Stimulated activated CD8-positive, alpha-beta memory T cell treated with anti-CD3 and anti-CD28 coated beads, Interleukin-7, amount 100 ng/mL, for 1 hour (primary cell): Measurements from ENCODE around the gene CCNL2.
A peak's percentile ranks its signal among the peaks of the same experiment; 100 is the strongest.

ENCODE experiments used
- DNase-seq, 2 donors: peaks; one replicate each; pipeline ENCODE4 v3.0.0-alpha.2; 2020; ENCODE audit warnings: low read depth in 2 of 2

Gene CCNL2

DNA sequence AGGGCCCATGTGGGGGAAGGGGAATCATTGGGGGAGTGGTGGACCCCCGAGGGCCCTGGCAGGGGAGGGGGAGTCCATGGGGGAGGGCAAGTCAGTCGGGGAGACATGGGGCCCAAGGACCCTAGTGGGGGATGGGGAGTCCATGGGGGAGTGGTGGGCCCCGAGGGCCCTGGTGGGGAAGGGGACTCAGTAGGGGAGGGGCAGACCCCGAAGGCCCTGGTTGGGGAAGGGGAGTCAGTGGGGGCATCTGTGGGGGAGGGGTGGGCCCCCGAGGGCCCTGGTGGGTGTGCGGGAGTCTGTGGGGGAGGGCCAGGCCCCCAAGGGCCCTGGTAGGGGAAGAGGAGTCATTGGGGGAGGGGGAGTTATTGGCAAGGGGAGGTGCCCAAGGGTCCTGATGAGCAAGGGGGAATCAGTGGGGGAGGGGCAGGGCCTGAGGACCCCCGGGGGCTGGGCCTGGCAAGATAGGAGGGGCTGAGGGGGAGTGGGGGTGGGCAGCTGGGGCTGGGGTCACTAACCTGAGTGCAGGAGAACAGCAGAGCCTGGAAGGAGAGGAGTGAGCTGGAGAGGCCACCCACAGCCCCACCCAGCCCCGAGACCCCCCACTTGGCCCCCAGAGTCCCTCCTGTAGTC is 42.9 kb downstream of the CCNL2 start:
- DNase-seq = no peak

DNA sequence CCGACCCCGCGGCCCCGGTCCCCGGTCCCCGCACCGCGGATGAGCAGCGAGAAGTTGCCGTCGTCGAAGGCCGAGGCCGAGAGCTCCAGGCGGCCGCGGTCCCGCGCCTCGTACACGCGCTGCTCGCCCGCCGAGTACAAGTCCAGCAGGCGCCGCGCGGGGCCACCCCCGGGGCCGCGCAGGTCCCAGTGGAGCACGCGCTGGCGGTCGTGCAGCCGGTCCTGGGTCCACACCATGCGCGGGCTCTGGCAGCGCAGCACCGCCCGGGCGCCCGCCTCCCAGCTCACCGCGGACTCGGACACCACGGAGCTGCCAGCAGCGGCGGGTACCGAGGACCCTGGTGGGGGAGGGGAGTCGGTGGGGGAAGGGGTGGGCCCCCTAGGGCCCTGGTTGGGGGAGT is 43.7 kb downstream of the CCNL2 start:
- no peak for DNase-seq

DNA sequence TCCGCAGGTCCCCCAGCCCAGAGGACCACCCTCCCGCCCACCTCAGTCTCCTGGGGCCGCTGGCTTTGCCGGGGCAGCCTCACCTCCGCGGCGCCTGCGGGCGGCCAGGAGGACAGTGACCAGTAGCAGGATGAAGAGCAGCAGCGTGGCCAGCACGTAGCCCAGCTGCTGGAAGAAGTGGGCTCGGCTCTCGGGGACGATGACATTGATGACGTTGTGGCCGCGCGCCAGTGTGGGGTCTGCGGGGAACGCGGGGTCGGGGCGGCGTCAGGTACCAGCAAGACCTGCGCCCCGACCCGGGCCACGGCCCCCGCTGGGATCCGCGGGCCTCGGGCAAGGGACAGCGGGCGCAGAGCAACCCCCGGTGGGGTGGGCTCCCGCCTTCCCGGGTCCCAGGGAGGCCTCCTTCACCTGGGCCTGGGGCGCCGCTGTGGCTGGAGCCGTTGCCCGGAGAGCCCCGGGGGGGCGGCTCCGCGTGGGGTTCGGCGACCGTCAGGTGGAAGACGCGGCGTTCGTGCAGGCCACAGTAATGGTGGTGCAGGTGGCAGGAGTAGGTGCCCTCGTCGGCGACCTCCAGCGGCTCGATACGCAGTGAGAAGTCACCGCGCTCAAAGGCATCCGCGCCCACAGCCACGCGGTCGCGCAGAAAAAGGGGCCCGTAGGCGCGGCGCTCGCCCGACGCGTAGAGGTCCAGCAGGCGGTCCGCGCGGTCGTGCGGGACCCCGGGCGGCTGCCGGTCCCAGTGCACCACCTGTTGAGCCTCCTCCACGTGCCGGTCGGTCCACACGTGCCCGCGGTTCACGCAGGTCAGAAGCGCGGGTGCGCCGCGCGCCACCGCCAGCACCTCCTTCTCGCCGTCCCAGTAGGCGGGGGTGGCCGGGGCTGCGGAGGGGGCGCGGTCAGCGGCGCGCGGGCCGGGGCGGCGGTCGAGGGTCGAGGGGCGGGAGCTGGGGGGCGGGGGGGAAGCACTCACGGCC is 44.6 kb downstream of the CCNL2 start:
- no peak for DNase-seq

DNA sequence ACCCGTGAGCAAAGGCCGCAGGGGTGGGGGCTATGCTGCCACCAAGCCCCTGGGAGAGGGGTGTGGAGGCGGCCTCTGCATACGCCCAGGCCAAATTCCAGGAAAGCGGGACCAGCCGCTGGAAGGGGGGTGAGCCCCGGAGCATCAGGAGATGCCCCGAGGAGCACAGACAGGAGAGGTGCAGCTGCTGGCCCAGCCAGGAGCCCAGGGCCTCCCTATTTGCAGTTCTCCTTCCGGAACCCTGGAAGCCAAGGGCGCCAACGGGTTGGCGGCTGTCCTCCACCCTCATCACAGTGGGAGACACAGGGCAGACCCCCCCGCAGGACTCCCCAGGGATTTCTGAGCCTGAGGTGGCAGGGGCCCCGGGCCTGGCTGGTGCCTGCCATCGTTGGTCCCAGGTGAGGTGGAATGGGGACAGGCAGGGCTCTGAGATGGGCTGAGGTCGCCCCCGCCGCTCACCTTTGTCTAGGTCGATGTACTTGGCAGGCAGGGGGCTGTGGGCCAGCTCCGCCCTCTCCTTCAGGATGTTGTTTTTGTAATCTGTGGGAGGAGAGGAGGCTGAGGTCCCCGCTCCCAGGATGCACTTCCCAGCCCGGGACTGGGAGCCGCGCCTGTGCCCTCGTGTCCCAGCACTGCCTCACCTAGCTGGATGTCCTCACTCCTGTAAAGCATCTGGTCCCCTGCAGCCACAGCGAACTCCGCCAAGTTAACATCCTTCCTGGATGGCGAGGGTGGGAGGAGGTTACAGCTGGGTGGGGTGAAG is 45.6 kb downstream of the CCNL2 start:
- DNase-seq = no peak

DNA sequence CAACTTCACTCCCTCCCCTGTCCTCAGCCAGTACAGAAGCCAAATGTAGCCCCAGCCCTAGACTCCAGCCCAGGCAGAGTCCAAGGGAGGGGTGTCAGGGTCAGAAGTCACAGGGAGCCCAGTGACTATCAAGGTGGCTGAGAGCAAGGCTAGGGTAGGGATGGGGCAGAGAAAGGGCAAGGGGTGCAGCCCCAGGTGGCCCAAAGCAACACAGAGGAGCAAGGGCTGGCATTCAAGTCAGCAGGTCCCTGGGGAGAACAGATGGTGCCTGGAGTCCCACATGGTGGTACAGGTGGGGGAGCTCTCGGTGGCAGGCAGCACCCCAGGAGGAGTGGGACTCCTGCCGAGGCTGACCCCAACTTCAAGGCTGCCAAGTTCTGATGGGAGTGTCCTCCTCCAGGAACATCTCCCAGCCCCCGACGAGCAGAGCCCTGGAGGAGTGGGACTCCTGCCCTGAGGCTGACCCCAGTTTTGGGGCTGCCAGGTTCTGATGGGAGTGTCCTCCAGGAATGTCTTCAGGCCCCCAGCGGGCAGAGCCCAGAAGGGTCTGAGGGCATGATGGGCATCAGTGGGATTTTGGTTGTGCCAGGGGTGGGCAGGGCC is 46.2 kb downstream of the CCNL2 start:
- no peak for DNase-seq

DNA sequence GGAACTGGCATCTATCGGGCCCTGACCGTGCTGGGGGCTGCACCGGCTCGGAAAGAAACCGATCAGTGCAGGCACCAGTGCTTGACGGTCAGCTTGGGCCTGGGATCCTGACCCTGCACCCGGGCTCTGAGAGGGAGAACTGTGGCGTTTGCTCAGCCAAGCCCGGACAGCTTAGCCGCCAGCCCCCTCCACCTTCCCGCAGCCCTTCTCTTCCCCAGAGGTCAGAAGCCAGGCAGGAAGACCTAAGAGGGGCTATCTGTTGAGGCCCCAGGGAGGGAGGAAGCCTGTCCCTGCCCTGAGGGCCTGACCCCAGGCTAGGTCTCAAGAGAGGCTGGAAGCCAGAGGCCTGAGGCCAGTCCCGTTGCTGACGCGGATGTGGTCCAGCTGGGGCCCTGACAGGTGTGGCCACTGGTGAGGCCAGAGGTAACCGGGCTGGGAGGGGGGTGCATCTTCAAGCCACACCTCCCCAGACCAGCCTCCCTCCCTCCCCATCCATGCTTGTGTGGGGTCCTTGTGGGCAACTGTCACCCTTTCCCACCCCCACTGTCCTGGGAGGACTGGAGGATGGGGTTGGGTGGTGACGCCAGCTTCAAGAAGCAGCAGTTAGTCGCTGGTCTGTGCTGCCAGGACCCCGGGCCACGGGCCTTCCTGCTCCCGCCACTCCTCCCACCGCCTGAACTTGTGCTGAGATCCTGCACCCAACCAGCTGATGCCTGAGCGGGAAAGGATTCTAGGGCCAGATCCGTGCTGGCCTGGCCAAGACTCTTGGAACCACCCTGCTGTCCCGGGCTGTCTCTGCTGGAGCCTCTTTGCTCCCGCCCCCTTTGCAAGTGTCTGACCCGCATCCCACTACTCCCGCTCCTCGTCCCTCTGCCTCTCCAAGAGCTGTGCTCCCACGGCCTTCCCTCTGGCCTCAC is 47.4 kb downstream of the CCNL2 start:
- no peak for DNase-seq

DNA sequence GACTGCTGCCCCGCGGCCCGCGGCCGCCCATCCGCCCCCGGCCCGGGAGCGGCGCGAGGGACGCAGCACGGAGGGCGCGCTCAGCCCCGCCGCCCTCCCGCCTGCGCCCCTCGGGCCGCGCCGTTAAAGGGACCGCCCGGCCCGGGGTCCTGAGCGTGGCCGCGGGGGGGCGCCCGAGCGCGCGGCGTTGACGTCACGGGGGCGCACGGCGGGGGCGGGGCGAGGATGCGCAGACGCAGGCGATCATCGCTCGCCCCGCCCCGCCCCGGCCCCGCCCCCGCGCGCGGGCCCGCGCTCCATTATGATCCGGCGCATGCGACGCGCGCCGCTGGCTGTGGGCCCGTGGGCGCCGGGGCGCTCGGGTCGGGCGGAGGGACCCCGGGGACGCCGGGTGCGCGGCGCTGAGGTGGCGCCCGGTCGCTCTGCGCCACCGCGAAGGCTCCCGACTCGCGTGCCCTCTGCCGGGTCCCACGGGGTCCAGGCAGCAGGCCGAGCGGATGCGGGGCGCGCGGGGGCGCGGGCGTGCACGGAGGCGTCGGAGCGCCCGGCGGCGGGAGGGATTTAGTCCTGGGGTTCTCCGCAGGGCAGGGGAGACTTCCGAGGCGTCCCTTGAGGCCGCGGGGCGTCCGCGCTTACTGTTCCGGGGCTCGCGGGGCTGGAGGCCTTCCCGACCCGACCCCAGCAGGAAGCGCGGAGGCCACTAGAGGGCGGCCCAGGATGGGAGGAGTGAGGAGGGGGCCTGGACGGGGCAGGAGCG is 49.7 kb downstream of the CCNL2 start, which contains the start of gene DVL1:
TSS of gene DVL1 (minus strand) at position 163 of the 757 bp plus-strand sequence. CDS start 353 bp downstream, outside the sequence.
- DNase-seq = peak; percentile 41 to 45

DNA sequence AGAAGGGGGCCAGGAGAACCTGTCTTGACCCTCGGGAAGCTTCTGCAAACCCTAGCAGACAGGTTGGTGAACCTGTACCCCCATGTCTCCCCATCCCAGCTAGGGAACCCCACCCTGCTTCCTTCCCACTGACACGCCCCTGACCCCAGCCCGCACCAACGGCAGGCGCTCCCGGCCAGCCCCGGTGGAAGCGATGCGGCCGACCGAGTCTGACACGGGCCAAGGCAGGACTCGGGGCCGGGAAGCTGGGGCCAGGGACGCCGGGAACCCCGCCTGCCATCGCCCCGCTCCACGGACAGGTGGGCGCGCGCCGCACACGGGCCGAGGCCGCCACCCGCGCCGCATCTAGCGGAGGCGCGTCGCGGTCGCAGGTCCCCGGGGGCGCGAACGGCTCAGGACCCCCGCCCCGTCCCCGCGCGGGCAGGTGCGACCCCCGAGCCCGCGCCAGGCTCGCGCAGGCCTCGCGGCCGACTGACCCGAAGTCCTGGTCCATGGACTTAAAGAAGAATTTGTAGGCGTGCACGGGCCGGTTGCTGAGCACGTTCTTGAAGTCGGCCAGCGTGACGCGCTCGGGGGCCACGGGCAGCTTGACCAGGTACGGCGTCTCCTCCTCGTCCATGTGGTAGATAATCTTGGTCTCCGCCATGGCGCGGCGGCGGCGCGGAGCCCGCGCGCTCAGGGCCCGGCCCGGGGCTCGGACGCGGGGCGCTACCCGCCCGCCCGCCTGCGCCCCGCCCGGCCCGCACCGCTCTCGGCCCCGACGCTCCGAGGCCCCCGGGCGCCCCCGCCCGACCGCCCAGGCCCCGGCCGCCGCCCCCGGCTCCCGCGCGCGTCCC is 50.5 kb downstream of the CCNL2 start:
- DNase-seq = no peak

DNA sequence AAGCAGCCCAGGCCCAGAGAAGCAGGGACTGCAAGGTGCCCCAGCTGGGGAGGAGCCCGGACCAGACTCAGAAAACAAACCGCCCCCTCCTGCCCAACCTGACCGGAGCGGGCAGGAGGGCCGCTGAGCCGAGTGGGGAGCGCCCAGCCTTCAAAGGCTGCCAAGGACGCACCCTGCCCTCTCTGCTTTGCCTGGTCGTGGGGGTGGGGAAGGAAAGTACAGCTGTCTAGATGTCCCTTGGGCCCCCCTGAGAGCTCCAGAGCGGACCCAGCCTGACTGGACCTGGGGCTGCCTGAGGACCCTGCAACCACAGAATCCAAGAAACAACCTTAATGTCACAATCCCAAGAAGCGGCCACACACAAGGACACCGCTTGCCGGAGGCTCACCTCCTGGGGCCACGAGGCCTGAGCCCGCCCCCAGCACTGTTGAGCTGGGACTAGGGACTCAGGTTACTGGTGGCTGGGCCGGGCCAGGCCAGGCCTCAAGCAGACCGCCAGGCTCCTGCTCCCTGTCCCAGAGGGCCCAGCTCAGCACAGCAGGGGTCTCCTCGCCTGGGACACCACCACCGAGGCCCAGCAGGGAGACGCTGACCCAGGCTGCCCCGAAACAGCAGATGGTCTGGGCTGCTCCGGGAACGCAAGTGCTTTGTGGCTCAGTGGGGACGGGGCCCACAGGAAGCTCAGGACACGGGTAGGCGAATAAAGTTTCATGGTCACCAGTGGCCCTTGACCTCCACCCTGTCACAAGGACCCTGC is 51.3 kb downstream of the CCNL2 start:
- no peak for DNase-seq

DNA sequence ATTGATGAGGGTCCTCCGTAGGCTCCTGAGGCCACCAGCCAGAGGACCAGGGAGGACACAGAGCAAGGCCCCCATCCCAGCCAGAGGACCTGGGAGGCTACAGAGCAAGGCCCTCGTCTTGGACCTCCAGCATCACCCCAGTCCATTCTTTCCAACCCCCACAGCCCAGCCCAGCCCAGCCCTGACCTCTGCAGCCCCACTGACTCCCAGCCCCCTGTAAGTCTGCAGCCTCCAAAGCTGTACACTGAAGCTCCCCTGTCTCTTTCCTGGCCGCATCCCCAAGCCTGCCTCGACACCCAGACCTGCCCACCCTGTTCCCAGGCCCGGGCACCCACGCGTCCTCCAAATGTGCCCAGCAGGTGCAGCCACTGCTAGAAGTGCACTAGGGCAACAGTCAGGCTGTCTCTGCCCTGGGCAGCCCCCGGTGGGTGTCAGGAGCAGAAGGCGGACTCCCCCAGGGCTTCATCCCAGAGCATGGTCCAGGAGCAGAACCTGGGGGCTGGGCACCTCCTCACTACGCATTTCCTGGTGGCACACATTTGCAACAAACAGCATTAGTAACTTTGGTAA is 52.0 kb downstream of the CCNL2 start:
- no peak for DNase-seq

DNA sequence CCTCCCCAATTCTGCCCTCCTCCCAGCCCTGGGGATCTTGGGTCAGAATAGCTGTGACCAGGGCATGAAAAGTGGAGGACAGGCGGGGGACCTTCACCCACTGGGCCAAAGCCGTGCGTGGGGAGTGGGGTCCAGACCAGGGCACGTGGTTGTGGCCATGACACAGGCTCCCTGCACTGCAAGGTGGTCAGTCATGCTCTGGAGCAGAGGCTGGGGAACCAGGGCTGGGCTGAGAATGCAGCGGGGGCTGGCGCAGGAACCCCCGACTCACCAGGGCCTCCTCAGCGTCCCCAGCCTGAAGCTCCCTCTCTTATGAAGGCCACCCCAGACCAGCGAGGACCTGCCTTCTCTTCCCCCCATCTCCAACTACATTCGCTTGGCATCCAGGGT is 52.6 kb downstream of the CCNL2 start:
- DNase-seq = no peak

DNA sequence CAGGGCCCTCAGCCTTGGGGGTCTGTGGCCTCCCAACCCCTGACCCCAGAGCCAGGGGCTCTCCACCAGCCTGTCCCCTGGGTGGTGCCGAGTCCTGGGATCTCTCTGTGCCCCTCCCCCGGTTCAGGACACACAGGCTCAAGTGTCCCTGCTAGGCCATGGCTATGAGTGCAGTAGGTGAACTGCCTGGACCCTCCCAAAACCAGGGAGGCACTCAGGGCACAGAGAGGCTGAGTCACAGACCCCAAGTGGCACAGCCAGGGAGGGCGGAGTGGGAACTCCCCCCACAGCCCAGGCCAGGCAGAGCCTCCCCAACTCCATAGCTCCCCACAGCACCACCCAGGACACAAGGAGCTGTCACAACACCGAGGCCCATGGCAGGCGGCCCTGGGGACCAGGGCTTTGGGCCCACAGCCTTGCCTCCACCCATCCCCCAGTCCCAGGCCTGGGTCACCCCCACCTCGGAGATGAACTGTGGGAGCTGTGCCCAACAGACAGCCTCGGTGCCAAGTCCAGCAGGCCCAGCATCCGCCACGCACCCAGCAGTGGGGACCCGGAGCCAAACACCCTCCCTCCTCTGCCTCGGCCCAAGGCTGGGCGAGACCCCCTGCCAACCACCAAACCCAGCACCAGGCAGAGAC is 53.2 kb downstream of the CCNL2 start:
- no peak for DNase-seq

DNA sequence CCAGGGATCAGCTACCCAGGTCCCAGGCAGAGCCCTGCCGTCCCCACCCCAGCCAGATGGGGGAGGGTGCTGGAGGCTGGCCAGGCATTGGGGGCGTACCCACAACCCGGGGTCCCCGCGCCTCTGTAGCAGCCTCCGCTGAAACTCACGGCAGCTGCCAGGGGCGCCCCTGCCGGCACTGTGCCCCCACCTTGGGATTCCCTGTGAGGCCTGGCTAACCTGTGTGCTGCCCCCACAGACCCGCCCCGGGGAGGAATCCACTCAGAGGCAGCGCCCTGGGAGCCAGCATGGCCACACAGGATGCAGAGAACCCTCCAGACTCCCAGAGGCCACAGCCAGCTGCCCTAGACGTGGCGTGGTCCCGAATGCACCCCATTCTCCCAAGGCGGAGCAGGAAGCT is 53.8 kb downstream of the CCNL2 start:
- no peak for DNase-seq

DNA sequence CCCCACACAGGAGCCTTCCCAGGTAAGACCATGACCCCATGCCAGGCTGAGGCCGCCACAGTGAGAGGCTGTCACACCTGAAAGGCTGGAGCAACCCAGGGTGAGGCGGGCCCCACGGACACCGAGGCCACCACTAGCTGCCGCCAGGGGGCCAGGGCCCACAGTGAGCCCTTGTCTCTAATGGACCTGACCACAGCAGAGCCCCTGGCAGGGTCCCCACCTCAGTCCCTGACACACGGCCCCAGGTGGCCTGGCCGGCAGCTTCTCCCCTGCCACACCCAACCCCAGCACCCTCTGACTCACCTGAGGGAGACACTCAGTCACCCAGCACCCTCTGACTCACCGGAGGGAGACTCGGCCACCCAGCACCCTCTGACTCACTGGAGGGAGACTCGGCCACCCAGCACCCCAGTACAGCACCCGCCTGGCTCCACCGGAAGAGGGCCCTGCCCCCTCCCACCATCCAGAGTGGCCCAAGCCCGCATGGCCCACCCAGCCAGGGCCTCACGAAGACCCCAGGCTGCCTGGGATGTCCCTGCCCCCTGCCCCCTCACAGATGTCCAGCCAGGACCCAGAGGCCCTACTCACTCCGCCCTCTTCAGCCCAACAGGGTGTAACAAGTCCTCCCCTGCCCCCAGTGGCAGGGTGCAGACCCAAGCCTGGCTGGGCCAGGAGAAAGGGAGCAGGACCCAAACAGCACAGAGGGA is 54.3 kb downstream of the CCNL2 start:
- DNase-seq = no peak

DNA sequence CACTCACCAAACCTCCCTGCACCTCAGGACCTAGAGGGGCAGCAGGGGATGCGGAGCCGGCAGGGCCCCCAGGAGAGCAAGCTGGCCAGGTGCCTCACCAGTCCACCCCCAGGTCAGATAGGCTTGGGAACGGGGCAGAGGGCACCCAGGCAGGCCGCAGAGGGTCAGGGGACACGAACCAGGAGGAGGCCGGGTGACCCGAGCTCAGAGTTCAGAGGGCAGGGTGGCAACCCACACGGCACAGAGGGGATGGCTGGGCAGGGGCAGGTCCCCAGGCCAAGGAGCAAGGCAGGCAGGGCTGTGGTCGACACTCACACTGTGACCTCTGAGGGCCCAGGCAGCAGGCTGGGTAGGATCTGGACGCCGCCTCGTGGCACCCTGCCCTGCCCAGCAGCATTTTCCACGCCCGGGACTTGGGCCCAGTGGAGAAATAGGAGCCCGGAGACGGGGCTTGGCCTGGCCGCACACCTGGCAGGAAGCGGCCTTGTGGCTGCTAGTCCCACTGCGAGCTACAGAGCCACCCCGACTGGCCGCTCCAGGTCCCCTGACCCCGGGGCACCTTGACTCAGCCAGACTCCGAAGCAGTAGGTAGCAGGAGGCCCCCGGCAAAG is 55.2 kb downstream of the CCNL2 start:
- DNase-seq = no peak

DNA sequence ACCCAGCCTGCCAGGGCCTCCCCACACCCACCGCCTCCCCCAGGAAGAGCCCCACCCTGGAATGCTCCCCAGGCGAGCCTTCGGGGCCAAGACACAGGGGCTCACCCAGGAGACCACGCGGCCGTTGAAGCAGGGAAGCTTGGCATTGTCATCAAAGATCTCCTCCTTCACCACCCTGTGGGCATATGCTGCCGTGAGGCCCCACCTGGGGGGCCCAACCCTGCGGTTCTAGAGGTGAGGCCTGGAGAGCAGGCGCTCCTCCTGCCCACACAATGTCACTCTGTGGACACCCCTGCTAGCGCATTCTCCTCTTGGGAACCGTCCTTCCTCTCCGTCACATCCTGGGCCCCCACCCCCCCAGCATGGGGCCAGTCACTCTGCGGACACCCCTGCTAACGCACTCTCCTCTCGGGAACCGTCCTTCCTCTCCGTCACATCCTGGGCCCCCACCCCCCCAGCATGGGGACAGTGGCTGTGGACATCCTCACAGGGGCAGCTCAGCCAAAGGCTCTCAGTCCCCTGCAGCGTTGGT is 56.5 kb downstream of the CCNL2 start:
- DNase-seq = no peak
